ENCODE results near the gene DPY19L3. TPM values are rescaled to one million over a fixed set of nuclear protein-coding genes. Genes with fewer than 3 reads are reported as not detected.
"Not testable (repeated sequence)": the region's sequence is repeated elsewhere in the genome, so short reads cannot be mapped to it uniquely, and the experiment has no call there.

The DPY19L3 gene
- total RNA-seq, 4 donors from 2014 or later, result 2.3 to 9.9 (median 7.5) TPM

DNA sequence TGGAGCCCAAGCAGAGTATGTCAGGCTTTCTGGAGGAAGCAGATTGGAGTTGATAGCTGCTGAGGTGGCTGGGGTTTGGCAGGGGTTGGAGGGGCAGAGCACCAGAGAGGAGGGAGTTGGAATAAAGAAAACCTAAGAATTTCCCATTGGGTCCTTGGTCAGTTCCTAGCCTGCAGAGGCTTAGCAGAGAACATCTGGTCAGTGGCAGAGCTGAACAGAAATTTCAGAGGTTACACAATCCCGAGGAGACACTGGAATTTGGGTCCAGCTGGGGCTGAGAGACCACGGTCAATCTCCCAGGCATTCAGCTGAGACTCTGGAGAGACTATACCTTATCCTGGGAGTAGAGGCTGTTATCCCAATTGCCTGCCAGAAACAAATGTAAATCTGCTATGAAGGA is 84.4 kb downstream of the DPY19L3 start:
- Histone ChIP-seq H3K4me3 (no peak overlapping the region), H3K36me3 (peaks cover 0 to 19% of the 10 kb centered on the region in 2 donors), H3K4me1 (no peaks in the 10 kb centered on the region), H3K27ac (no peak overlapping the region), H3K9me3 (no peaks in the 10 kb centered on the region), H3K27me3 (no peaks in the 10 kb centered on the region)
- in situ Hi-C loops (cut with MboI; ENCODE audit: low sequenced_read_pairs in 4 of 4), result no loop called here
- DNase-seq, result no peak
- no peak for ATAC-seq
- TF ChIP-seq, protein P1, sequence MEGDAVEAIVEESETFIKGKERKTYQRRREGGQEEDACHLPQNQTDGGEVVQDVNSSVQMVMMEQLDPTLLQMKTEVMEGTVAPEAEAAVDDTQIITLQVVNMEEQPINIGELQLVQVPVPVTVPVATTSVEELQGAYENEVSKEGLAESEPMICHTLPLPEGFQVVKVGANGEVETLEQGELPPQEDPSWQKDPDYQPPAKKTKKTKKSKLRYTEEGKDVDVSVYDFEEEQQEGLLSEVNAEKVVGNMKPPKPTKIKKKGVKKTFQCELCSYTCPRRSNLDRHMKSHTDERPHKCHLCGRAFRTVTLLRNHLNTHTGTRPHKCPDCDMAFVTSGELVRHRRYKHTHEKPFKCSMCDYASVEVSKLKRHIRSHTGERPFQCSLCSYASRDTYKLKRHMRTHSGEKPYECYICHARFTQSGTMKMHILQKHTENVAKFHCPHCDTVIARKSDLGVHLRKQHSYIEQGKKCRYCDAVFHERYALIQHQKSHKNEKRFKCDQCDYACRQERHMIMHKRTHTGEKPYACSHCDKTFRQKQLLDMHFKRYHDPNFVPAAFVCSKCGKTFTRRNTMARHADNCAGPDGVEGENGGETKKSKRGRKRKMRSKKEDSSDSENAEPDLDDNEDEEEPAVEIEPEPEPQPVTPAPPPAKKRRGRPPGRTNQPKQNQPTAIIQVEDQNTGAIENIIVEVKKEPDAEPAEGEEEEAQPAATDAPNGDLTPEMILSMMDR (IDR thresholded peaks at IDR 0.05 in 4 of 5, conservative IDR thresholded peaks at IDR 0.05 in 1 of 5), result no peak
- TF ChIP-seq POLR2A (IDR thresholded peaks at IDR 0.05), result no peak
- intact Hi-C loops (cut with DNase I; ENCODE audit: low total_unique reads), result no loop called here

DNA sequence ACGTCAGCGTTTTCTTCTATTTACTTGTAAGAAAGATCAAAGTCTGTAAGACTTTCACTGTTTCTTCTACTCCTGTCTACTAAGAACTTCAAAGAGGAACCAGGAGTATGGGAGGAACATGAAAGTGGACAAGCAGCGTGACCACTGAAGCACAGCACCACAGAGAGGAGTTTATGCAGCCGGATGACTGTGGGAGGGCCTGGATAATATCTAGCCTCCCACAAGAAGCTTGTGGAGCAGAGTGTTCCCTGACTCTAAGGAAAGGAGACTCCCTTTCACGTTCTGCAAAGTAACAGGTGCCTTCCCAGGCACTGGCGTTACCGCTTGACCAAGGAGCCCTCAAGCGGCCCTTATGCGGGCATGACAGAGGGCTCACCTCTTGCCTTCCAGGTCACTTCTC is 91.8 kb downstream of the DPY19L3 start:
- H3K4me1 ChIP-seq, result no peaks in the 10 kb centered on the region
- ATAC-seq, result no peak
- no peaks in the 10 kb centered on the region for H3K36me3 ChIP-seq
- in situ Hi-C loops (cut with MboI; ENCODE audit: low sequenced_read_pairs in 4 of 4) (no loop called here), intact Hi-C loops (cut with DNase I; ENCODE audit: low total_unique reads) (no loop called here)
- no peak for DNase-seq
- no peaks in the 10 kb centered on the region for H3K9me3 ChIP-seq
- no peaks in the 10 kb centered on the region for H3K27me3 ChIP-seq
- TF ChIP-seq, protein P1 (IDR thresholded peaks at IDR 0.05 in 4 of 5, conservative IDR thresholded peaks at IDR 0.05 in 1 of 5), result no peak
- no peak overlapping the region for H3K4me3 ChIP-seq
- no peak overlapping the region for H3K27ac ChIP-seq

DNA sequence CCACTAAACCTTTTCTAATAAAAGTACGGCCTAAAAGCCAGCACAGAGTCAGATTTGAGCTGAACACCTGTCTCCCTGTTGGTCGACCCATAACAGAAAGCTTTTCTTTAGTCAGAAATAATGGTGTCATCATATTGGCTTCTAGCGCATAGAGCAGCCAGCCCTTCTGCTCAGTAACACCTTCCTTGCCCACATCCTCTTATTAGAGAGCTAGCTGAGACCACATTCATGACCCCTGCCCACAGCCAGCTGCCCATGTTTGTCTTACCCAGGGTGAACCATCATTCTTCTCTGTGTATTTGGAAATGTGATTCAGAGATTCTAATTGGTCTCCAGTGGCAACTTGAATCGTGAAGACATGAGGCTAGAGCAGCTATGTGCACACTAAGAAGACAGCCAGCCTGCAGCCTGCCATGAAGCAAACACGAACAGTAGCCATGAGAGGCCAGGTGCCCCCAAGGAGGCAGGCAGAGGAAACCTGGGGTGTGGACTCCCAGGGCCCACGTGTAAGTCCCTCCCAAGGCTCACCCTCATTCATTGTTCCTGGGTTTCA is 93.2 kb downstream of the DPY19L3 start:
- ATAC-seq (no peak), DNase-seq (no peak)
- Histone ChIP-seq H3K4me3 (no peak overlapping the region), H3K4me1 (no peaks in the 10 kb centered on the region), H3K27me3 (no peaks in the 10 kb centered on the region), H3K9me3 (no peaks in the 10 kb centered on the region), H3K36me3 (no peaks in the 10 kb centered on the region), H3K27ac (no peak overlapping the region)
- intact Hi-C loops (cut with DNase I; ENCODE audit: low total_unique reads) (no loop called here), in situ Hi-C loops (cut with MboI; ENCODE audit: low sequenced_read_pairs in 4 of 4) (no loop called here)
- TF ChIP-seq POLR2A (IDR thresholded peaks at IDR 0.05), result no peak
- TF ChIP-seq, protein P1 (IDR thresholded peaks at IDR 0.05 in 4 of 5, conservative IDR thresholded peaks at IDR 0.05 in 1 of 5), result no peak

DNA sequence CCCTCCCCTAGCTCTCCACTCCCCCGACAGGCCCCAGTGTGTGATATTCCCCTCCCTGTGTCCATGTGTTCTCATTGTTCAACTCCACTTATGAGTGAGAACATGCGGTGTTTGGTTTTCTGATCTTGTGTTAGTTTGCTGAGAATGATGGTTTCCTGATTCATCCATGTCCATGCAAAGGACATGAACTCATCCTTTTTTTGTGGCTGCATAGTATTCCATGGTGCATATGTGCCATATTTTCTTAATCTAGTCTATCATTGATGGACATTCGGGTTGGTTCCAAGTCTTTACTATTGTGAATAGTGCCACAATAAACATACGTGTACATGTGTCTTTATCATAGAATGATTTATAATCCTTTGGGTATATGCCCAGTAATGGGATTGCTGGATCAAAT is 106.9 kb downstream of the DPY19L3 start:
- H3K27me3 ChIP-seq; intact Hi-C loops (cut with DNase I; ENCODE audit: low total_unique reads): not testable (repeated sequence)

DNA sequence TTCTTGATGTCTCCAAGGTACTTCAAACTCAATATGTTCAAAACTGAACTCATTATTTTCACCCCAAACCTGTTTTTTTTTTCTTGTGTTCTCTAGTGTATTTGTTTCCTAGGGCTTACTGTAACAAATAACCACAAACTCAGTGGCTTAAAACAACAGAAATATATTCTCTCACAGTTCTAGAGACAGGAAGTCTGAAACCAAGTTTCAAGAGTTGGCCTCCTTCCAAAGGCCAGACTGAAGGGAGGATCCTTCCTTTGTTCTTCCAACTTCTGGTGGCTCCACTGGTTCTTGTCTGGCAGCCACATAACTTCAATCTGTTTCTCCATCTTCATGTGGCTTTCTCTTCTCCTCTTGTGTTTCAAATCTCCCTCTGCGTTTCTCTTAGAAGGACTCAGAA is 113.5 kb downstream of the DPY19L3 start:
- TF ChIP-seq POLR2A (IDR thresholded peaks at IDR 0.05), result no peak
- TF ChIP-seq, protein P1 (IDR thresholded peaks at IDR 0.05 in 4 of 5, conservative IDR thresholded peaks at IDR 0.05 in 1 of 5), result no peak
- Histone ChIP-seq H3K4me3 (no peak overlapping the region), H3K36me3 (no peaks in the 10 kb centered on the region), H3K9me3 (no peaks in the 10 kb centered on the region), H3K27ac (no peak overlapping the region), H3K27me3 (no peaks in the 10 kb centered on the region), H3K4me1 (no peaks in the 10 kb centered on the region)
- in situ Hi-C loops (cut with MboI; ENCODE audit: low sequenced_read_pairs in 4 of 4) (no loop called here), intact Hi-C loops (cut with DNase I; ENCODE audit: low total_unique reads) (no loop called here)
- ATAC-seq, result no peak
- DNase-seq, result no peak

More for the DNA sequence above, 106.9 kb downstream of the DPY19L3 start:
- H3K4me3 ChIP-seq; in situ Hi-C loops (cut with MboI; ENCODE audit: low sequenced_read_pairs in 4 of 4); H3K4me1 ChIP-seq; ATAC-seq; DNase-seq; H3K9me3 ChIP-seq; H3K36me3 ChIP-seq; H3K27ac ChIP-seq: not testable (repeated sequence)
